Osteocyte (in vitro differentiated cells): ENCODE data around the gene LYPD4. TPM values are rescaled to one million over a fixed set of nuclear protein-coding genes. Genes with fewer than 3 reads are reported as not detected.
A peak's percentile ranks its signal among the peaks of the same experiment; 100 is the strongest.
"Not testable (repeated sequence)": the region's sequence is repeated elsewhere in the genome, so short reads cannot be mapped to it uniquely, and the experiment has no call there.

Experiments
- DNase-seq: peaks from one replicate; pipeline ENCODE4 v3.0.0; 2021; ENCODE audit warnings: mixed read lengths; ENCODE audit not compliant: unreplicated experiment; ENCODE audit errors: extremely low spot score
- H3K27ac Mint-ChIP-seq: one replicate; pipeline ENCODE4 v1.8.0; 2021; ENCODE audit warnings: mild to moderate bottlenecking, mixed read lengths; ENCODE audit not compliant: unreplicated experiment
- H3K27me3 Mint-ChIP-seq: one replicate; pipeline ENCODE4 v1.8.0; 2021; ENCODE audit warnings: mixed read lengths; ENCODE audit not compliant: unreplicated experiment
- H3K36me3 Mint-ChIP-seq: one replicate; pipeline ENCODE4 v1.8.0; 2021; ENCODE audit warnings: mixed read lengths; ENCODE audit not compliant: unreplicated experiment
- H3K4me1 Mint-ChIP-seq: one replicate; pipeline ENCODE4 v1.8.0; 2021; ENCODE audit warnings: mixed read lengths; ENCODE audit not compliant: unreplicated experiment
- H3K4me3 Mint-ChIP-seq: one replicate; pipeline ENCODE4 v1.8.0; 2021; ENCODE audit warnings: mild to moderate bottlenecking, moderate library complexity, mixed read lengths; ENCODE audit not compliant: unreplicated experiment
- H3K9me3 Mint-ChIP-seq: one replicate; pipeline ENCODE4 v1.8.0; 2021; ENCODE audit warnings: mixed read lengths; ENCODE audit not compliant: unreplicated experiment
- CTCF ChIP-seq: fragments of 200-600 bp; sonication (generic); IDR thresholded peaks from 2 replicates; pipeline ENCODE4 v1.5.0; 2021; ENCODE audit warnings: antibody characterized with exemption, mild to moderate bottlenecking, moderate library complexity
- microRNA-seq: library from miRNA; unstranded; fragments of <30 nt; microRNA quantifications from one replicate; pipeline ENCODE4 v1.1.0, GENCODE V29; 2020; ENCODE audit not compliant: unreplicated experiment
- total RNA-seq: library from RNA; stranded (reverse); gene quantifications from 2 replicates; pipeline ENCODE4 v1.2.1, GENCODE V29; 2021

The LYPD4 gene
- total RNA-seq, 1 donor from 2014 or later: not detected

GRCh38 chr19:41793414-41793727 lies 51.1 kb downstream of the LYPD4 start:
- H3K27ac Mint-ChIP-seq: no peak overlapping the region
- no peak overlapping the region for H3K4me3 Mint-ChIP-seq
- TF ChIP-seq CTCF: no peak
- H3K9me3 Mint-ChIP-seq: no peaks in the 10 kb centered on the region
- H3K27me3 Mint-ChIP-seq: peaks cover 38% of the 10 kb centered on the region
- H3K4me1 Mint-ChIP-seq: no peaks in the 10 kb centered on the region
- DNase-seq: no peak
- H3K36me3 Mint-ChIP-seq: no peaks in the 10 kb centered on the region

- Mint-ChIP-seq H3K9me3 (no peaks in the 10 kb centered on the region), H3K27ac (no peak overlapping the region), H3K4me3 (no peak overlapping the region), H3K4me1 (no peaks in the 10 kb centered on the region), H3K27me3 (peaks cover 38% of the 10 kb centered on the region), H3K36me3 (no peaks in the 10 kb centered on the region)
- TF ChIP-seq CTCF: peak; percentile 51
- no peak for DNase-seq
Measured at GRCh38 chr19:41792513-41793413, 51.7 kb downstream of the LYPD4 start.

- DNase-seq, H3K36me3 Mint-ChIP-seq, H3K4me3 Mint-ChIP-seq, H3K27ac Mint-ChIP-seq, H3K9me3 Mint-ChIP-seq, H3K4me1 Mint-ChIP-seq: not testable (repeated sequence)
- peaks cover 52% of the 10 kb centered on the region for H3K27me3 Mint-ChIP-seq
Measured at GRCh38 chr19:41789053-41789452, 55.4 kb downstream of the LYPD4 start.

GRCh38 chr19:41788518-41788917 lies 56.0 kb downstream of the LYPD4 start:
- not testable (repeated sequence) for H3K27ac Mint-ChIP-seq, H3K4me1 Mint-ChIP-seq, H3K4me3 Mint-ChIP-seq, H3K36me3 Mint-ChIP-seq, DNase-seq, H3K9me3 Mint-ChIP-seq
- peaks cover 52% of the 10 kb centered on the region for H3K27me3 Mint-ChIP-seq

Small RNA genes lying within 50 kb of the gene (microRNA-seq; reads per million reads assigned to microRNA genes)
- gene MIR6797: not detected

Other genes with a start within 250 kb of the LYPD4 start
- not detected in 2 replicates for gene CEACAM4, start 217.6 kb downstream of the LYPD4 start, total RNA-seq
- gene CEACAM7, start 156.4 kb downstream of the LYPD4 start, total RNA-seq: not detected in 2 replicates
- gene CEACAM5, start 136.1 kb downstream of the LYPD4 start, total RNA-seq: not detected in 2 replicates
- gene CEACAM6, start 89.2 kb downstream of the LYPD4 start, total RNA-seq: not detected in 2 replicates
- not detected in 2 replicates for gene CEACAM3, start 48.1 kb downstream of the LYPD4 start, total RNA-seq
- gene DMRTC2, start 359 bp upstream of the LYPD4 start, total RNA-seq: not detected in 2 replicates
- gene RPS19, start 15.6 kb upstream of the LYPD4 start, total RNA-seq: 1,810 and 1,837 TPM in 2 replicates
- gene CD79A, start 32.6 kb upstream of the LYPD4 start, total RNA-seq: not detected in 2 replicates
- 85.1 and 97.3 TPM in 2 replicates for gene ARHGEF1, start 38.5 kb upstream of the LYPD4 start, total RNA-seq
- 0.29 and 0.38 TPM in 2 replicates for gene ERFL, start 83.8 kb upstream of the LYPD4 start, total RNA-seq
- 265 and 268 TPM in 2 replicates for gene RABAC1, start 114.6 kb upstream of the LYPD4 start, total RNA-seq
- gene ATP1A3, start 149.5 kb upstream of the LYPD4 start, total RNA-seq: not detected in 2 replicates
- gene GRIK5, start 225.5 kb upstream of the LYPD4 start, total RNA-seq: 0.38 and 0.55 TPM in 2 replicates
- 15.2 and 15.5 TPM in 2 replicates for gene ZNF574, start 231.5 kb upstream of the LYPD4 start, total RNA-seq